ENCODE data around the gene PDILT.

The PDILT gene

DNA sequence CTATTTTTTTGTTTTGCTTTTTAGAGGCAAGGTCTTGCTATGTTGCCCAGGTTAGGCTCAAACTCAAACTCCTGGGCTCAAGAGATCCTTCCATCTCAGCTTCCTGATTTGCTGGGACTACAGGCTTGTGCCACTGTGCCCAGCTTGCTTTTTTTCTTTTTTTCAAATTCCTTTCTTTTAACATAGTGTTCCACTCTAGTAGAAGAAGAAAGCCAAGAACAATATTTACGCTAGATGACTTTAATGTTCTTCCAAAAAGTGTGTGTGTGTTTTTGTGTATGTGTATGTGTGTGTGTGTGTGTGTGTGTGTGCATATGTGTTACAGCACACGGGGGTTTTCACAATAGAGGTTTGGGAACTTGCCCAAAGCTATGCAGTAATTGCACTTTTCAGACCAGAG is 41.3 kb downstream of the PDILT start:
- ATAC-seq (ENCODE audit: low read depth) = no peak

GRCh38 chr16:20359997-20360396 is 44.5 kb downstream of the PDILT start:
- ATAC-seq (ENCODE audit: low read depth) (no peak), DNase-seq (ENCODE audit: low spot score in 2 of 2) (no peak)
- Mint-ChIP-seq H3K36me3 (no peaks in the 10 kb centered on the region), H3K9me3 (peaks cover 3% of the 10 kb centered on the region), H3K27me3 (peaks cover 15% of the 10 kb centered on the region), H3K4me3 (no peak overlapping the region), H3K27ac (no peak overlapping the region), H3K4me1 (no peaks in the 10 kb centered on the region)

More for the DNA sequence above, 41.3 kb downstream of the PDILT start:
- H3K4me3 Mint-ChIP-seq = no peak overlapping the region
- no peaks in the 10 kb centered on the region for H3K4me1 Mint-ChIP-seq
- no peaks in the 10 kb centered on the region for H3K36me3 Mint-ChIP-seq
- H3K27ac Mint-ChIP-seq = no peak overlapping the region
- no peak for DNase-seq (ENCODE audit: low spot score in 2 of 2)
- H3K9me3 Mint-ChIP-seq = no peaks in the 10 kb centered on the region
- peaks cover 13% of the 10 kb centered on the region for H3K27me3 Mint-ChIP-seq

GRCh38 chr16:20355114-20355782 is 49.3 kb downstream of the PDILT start:
- no peak for DNase-seq (ENCODE audit: low spot score in 2 of 2)
- H3K4me3 Mint-ChIP-seq = peak overlapping the region; percentile 8
- peaks cover 3% of the 10 kb centered on the region for H3K9me3 Mint-ChIP-seq
- no peaks in the 10 kb centered on the region for H3K4me1 Mint-ChIP-seq
- H3K27me3 Mint-ChIP-seq = peaks cover 16% of the 10 kb centered on the region
- no peak overlapping the region for H3K27ac Mint-ChIP-seq
- no peak for ATAC-seq (ENCODE audit: low read depth)
- H3K36me3 Mint-ChIP-seq = no peaks in the 10 kb centered on the region

- Mint-ChIP-seq H3K4me3 (no peak overlapping the region), H3K27ac (no peak overlapping the region), H3K36me3 (no peaks in the 10 kb centered on the region), H3K27me3 (peaks cover 16% of the 10 kb centered on the region), H3K4me1 (no peaks in the 10 kb centered on the region), H3K9me3 (peaks cover 3% of the 10 kb centered on the region)
- no peak for DNase-seq (ENCODE audit: low spot score in 2 of 2)
- no peak for ATAC-seq (ENCODE audit: low read depth)
Measured at GRCh38 chr16:20353379-20353778, 51.2 kb downstream of the PDILT start.

DNA sequence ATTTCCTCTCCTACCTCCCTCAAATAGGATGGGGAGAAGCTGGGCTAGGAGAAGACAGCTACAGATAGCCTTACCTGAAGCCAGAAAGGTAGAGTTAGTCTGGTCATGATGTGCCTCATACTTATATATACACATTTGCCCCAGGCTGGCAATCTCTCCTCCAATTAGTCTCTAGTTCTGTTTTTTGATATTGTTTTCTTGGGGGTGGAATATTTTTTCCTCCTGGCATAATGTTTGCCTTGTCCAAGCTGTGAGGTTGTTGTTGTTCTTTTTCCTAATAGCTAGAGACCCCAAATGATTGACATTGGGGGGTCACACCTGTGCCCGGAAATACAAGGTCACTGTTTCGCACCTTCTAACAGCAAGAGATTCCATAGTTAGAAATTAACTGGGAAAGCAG is 51.9 kb downstream of the PDILT start, which contains the start of gene UMOD:
Gene UMOD (minus strand): TSS at position 101 of the 400 bp plus-strand sequence. CDS start 1,978 bp downstream, outside the sequence.
- Mint-ChIP-seq H3K4me3 (no peak within 1 kb of the TSS), H3K27ac (no peak within 1 kb of the TSS), H3K36me3 (no peaks in the 10 kb centered on the region), H3K9me3 (peaks cover 3% of the 10 kb centered on the region), H3K4me1 (no peaks in the 10 kb centered on the region), H3K27me3 (peaks cover 14% of the 10 kb centered on the region)
- no peak for DNase-seq (ENCODE audit: low spot score in 2 of 2)
- no peak for ATAC-seq (ENCODE audit: low read depth)

GRCh38 chr16:20349615-20350014 is 54.9 kb downstream of the PDILT start:
- no peak for DNase-seq (ENCODE audit: low spot score in 2 of 2)
- no peaks in the 10 kb centered on the region for H3K4me1 Mint-ChIP-seq
- peaks cover 5% of the 10 kb centered on the region for H3K27me3 Mint-ChIP-seq
- no peak overlapping the region for H3K4me3 Mint-ChIP-seq
- H3K9me3 Mint-ChIP-seq = peaks cover 2% of the 10 kb centered on the region
- H3K36me3 Mint-ChIP-seq = no peaks in the 10 kb centered on the region
- no peak overlapping the region for H3K27ac Mint-ChIP-seq
- ATAC-seq (ENCODE audit: low read depth) = no peak

- Mint-ChIP-seq H3K27me3 (peaks cover 5% of the 10 kb centered on the region), H3K9me3 (peaks cover 2% of the 10 kb centered on the region), H3K36me3 (no peaks in the 10 kb centered on the region), H3K4me1 (no peaks in the 10 kb centered on the region), H3K27ac (no peak overlapping the region), H3K4me3 (no peak overlapping the region)
- no peak for DNase-seq (ENCODE audit: low spot score in 2 of 2)
- ATAC-seq (ENCODE audit: low read depth) = no peak
Measured at GRCh38 chr16:20348365-20349185, 56.0 kb downstream of the PDILT start.

DNA sequence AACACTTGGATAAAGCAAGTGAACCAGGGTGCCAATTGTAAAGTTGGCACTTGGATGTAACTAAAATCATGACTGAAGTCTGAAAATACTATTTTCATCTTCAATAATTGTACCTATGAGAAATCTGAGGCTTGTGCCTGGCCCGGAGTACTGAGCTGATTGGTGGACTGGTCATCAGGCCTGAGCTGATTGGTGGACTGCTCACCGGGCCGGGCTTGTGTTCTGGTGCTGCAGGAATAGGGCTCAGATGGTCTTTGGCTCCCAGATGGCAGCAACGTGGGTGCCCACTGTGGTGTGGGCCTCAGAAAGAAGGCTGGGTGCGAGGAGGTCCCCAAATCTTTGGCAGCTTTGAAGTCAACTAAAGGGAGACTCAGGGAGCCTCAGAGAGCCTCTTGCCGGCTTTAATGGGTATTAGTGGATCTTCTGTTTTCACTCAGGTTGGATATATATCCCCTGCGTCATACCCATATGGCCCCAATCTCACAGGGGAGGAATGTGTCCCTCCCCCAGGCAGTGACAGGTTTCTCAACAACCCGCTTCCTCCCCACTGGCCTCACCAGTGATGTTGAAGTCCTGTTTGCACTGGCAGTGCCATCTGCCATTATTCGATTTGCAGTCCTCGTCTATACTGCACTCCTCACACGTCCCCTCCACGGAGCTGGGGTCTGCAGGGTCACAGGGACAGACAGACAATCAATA is 56.7 kb downstream of the PDILT start:
- DNase-seq (ENCODE audit: low spot score in 2 of 2) (no peak), ATAC-seq (ENCODE audit: low read depth) (no peak)
- Mint-ChIP-seq H3K4me3 (no peak overlapping the region), H3K27me3 (peaks cover 5% of the 10 kb centered on the region), H3K36me3 (no peaks in the 10 kb centered on the region), H3K27ac (no peak overlapping the region), H3K4me1 (no peaks in the 10 kb centered on the region), H3K9me3 (peaks cover 2% of the 10 kb centered on the region)

DNA sequence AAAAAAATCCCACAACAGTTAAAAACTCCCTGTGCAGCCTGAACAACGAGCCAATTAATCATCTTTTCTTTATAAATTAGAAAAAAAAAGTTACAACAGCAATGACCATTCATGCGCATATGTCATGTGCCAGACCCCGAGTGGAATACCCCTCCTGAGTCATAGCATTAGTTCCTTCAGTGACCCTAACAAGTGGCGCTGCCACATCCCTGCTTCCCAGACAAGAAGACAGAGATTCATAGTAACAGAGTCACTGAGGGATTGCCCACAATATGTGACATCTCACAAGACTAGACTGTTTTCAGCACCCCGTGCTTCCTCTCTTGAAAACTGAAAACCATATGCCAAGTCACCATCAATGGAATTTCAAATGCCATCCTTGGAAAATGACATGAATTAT is 59.9 kb downstream of the PDILT start:
- peaks cover 4% of the 10 kb centered on the region for H3K27me3 Mint-ChIP-seq

DNA sequence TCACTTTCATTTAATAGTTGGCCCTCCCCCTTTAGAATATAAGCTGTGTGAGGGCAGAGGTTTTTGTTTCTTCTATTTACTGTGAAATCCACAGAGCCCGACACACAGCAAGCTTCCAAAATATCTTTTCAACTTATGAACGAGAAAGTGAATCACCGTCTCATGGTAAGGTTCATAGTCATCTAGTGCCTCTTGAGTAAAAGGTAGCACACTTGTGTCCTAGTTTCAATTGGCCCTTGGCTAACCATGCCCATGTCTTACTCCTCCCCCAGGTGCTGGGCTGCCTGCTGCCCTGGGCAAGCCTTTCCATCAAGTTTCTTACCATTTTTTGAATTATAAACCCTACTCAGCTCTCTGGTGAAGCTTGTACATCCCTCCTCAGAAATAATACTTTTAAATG is 64.8 kb downstream of the PDILT start:
- no peak overlapping the region for H3K4me3 Mint-ChIP-seq

More for the DNA sequence above, 59.9 kb downstream of the PDILT start:
- DNase-seq (ENCODE audit: low spot score in 2 of 2) (no peak), ATAC-seq (ENCODE audit: low read depth) (no peak)
- Mint-ChIP-seq H3K4me3 (no peak overlapping the region), H3K9me3 (peaks cover 2% of the 10 kb centered on the region), H3K27ac (no peak overlapping the region), H3K4me1 (no peaks in the 10 kb centered on the region), H3K36me3 (no peaks in the 10 kb centered on the region)

GRCh38 chr16:20336955-20337354 is 67.6 kb downstream of the PDILT start:
- no peak for ATAC-seq (ENCODE audit: low read depth)
- no peak for DNase-seq (ENCODE audit: low spot score in 2 of 2)
- H3K27me3 Mint-ChIP-seq = peaks cover 8% of the 10 kb centered on the region

More for the DNA sequence above, 64.8 kb downstream of the PDILT start:
- H3K4me1 Mint-ChIP-seq = no peaks in the 10 kb centered on the region
- no peak for DNase-seq (ENCODE audit: low spot score in 2 of 2)
- no peak for ATAC-seq (ENCODE audit: low read depth)
- H3K27me3 Mint-ChIP-seq = peaks cover 4% of the 10 kb centered on the region
- H3K27ac Mint-ChIP-seq = no peak overlapping the region
- no peaks in the 10 kb centered on the region for H3K9me3 Mint-ChIP-seq
- H3K36me3 Mint-ChIP-seq = no peaks in the 10 kb centered on the region

GRCh38 chr16:20334396-20334795 is 70.1 kb downstream of the PDILT start:
- H3K27ac Mint-ChIP-seq = no peak overlapping the region
- no peak for ATAC-seq (ENCODE audit: low read depth)
- no peaks in the 10 kb centered on the region for H3K4me1 Mint-ChIP-seq
- no peak overlapping the region for H3K4me3 Mint-ChIP-seq
- peaks cover 3% of the 10 kb centered on the region for H3K9me3 Mint-ChIP-seq
- no peaks in the 10 kb centered on the region for H3K36me3 Mint-ChIP-seq
- peaks cover 12% of the 10 kb centered on the region for H3K27me3 Mint-ChIP-seq
- no peak for DNase-seq (ENCODE audit: low spot score in 2 of 2)

More at GRCh38 chr16:20336955-20337354, 67.6 kb downstream of the PDILT start:
- no peaks in the 10 kb centered on the region for H3K4me1 Mint-ChIP-seq
- no peaks in the 10 kb centered on the region for H3K36me3 Mint-ChIP-seq
- H3K4me3 Mint-ChIP-seq = no peak overlapping the region
- no peaks in the 10 kb centered on the region for H3K9me3 Mint-ChIP-seq
- H3K27ac Mint-ChIP-seq = no peak overlapping the region

DNA sequence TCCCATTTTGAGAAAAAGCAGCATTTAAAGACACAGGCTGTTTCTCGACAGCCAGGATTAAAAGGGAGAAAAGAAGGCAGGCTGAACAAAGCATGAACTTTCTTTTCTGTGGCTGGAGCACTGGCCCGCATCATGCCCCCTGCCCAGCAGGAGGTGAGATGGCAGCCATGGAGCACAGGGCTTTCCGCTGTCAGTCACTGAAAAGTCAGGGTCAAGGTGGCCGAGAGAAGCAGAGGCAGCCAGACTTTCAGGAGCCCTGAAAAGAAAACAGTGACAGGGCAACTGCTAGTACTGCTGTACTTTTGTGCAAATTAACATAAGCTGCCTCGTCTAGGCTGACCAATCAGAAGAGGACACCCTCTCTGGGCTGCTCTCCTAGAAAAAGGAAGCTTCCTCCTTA is 71.4 kb downstream of the PDILT start:
- peaks cover 14% of the 10 kb centered on the region for H3K27me3 Mint-ChIP-seq
- H3K27ac Mint-ChIP-seq = no peak overlapping the region
- H3K4me3 Mint-ChIP-seq = no peak overlapping the region
- no peaks in the 10 kb centered on the region for H3K4me1 Mint-ChIP-seq
- peaks cover 6% of the 10 kb centered on the region for H3K9me3 Mint-ChIP-seq
- H3K36me3 Mint-ChIP-seq = no peaks in the 10 kb centered on the region
- no peak for ATAC-seq (ENCODE audit: low read depth)
- DNase-seq (ENCODE audit: low spot score in 2 of 2) = no peak

- H3K27ac Mint-ChIP-seq = no peak overlapping the region
- H3K4me1 Mint-ChIP-seq = no peaks in the 10 kb centered on the region
- ATAC-seq (ENCODE audit: low read depth) (no peak), DNase-seq (ENCODE audit: low spot score in 2 of 2) (no peak)
- H3K36me3 Mint-ChIP-seq = no peaks in the 10 kb centered on the region
- peaks cover 14% of the 10 kb centered on the region for H3K27me3 Mint-ChIP-seq
- peaks cover 6% of the 10 kb centered on the region for H3K9me3 Mint-ChIP-seq
- H3K4me3 Mint-ChIP-seq = no peak overlapping the region
Measured at GRCh38 chr16:20332411-20332810, 72.1 kb downstream of the PDILT start.

All from memory B cell (primary cell).